ENCODE measurements around the gene AXL. TPM values are rescaled to one million over a fixed set of nuclear protein-coding genes. Genes with fewer than 3 reads are reported as not detected.

The AXL gene
- total and polyA plus RNA-seq, 12 donors = 6.5 to 22.8 (median 9.8) TPM

GRCh38 chr19:41311072-41311471 lies 92.0 kb downstream of the AXL start:
- H3K27ac ChIP-seq = peak overlapping the region in 7 of 10 donors; percentile 92 to 99 (median 95)
- 58 to 64% methylated on average over 5 of the region's 5 CpGs for WGBS, 2 donors
- no peak for ATAC-seq
- H3K9me3 ChIP-seq = no peaks in the 10 kb centered on the region
- TF ChIP-seq, protein P1, sequence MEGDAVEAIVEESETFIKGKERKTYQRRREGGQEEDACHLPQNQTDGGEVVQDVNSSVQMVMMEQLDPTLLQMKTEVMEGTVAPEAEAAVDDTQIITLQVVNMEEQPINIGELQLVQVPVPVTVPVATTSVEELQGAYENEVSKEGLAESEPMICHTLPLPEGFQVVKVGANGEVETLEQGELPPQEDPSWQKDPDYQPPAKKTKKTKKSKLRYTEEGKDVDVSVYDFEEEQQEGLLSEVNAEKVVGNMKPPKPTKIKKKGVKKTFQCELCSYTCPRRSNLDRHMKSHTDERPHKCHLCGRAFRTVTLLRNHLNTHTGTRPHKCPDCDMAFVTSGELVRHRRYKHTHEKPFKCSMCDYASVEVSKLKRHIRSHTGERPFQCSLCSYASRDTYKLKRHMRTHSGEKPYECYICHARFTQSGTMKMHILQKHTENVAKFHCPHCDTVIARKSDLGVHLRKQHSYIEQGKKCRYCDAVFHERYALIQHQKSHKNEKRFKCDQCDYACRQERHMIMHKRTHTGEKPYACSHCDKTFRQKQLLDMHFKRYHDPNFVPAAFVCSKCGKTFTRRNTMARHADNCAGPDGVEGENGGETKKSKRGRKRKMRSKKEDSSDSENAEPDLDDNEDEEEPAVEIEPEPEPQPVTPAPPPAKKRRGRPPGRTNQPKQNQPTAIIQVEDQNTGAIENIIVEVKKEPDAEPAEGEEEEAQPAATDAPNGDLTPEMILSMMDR (IDR thresholded peaks at IDR 0.05) = no peak
- DNase-seq = no peak
- peaks cover 0 to 65% (median 34%) of the 10 kb centered on the region in 9 donors for H3K36me3 ChIP-seq
- peak overlapping the region; percentile 15 to 84 (median 70) for H3K4me3 ChIP-seq
- no peaks in the 10 kb centered on the region for H3K27me3 ChIP-seq
- peaks cover 6 to 57% (median 39%) of the 10 kb centered on the region in 9 donors for H3K4me1 ChIP-seq
- intact Hi-C loops (cut with DNase I) = loop anchor here in 6 of 10 donors (2.0 to 5.0 kb wide), 5 partner anchors 41 to 126 kb away; partner anchors contain the start of genes TGFB1 (in 6 of the 6), B3GNT8 (in 1 of the 6) and DMAC2 (in 1 of the 6)

Other genes starting within 250 kb of the AXL start
- not detected for gene CYP2B6, start 227.9 kb upstream of the AXL start, total RNA-seq
- not detected for gene CYP2B6, start 227.9 kb upstream of the AXL start, polyA plus RNA-seq
- not detected for gene CYP2A13, start 130.8 kb upstream of the AXL start, total RNA-seq
- not detected for gene CYP2A13, start 130.8 kb upstream of the AXL start, polyA plus RNA-seq
- not detected for gene CYP2F1, start 104.8 kb upstream of the AXL start, total RNA-seq
- not detected for gene CYP2F1, start 104.8 kb upstream of the AXL start, polyA plus RNA-seq
- 1 to 10 TPM in 1 of 10 donors, under 1 TPM in 4, not detected in 5; 0.42 to 1.1 (median 0.59) TPM for gene CYP2S1, start 26.0 kb upstream of the AXL start, total RNA-seq
- gene CYP2S1, start 26.0 kb upstream of the AXL start, polyA plus RNA-seq = under 1 TPM; 0.29 to 0.30 TPM
- 100 to 1,000 TPM; 101 to 151 (median 108) TPM for gene HNRNPUL1, start 45.1 kb downstream of the AXL start, total RNA-seq
- 10 to 100 TPM; 55.5 to 65.6 TPM for gene HNRNPUL1, start 45.1 kb downstream of the AXL start, polyA plus RNA-seq
- 10 to 100 TPM; 12.6 to 19.2 (median 16.4) TPM for gene CCDC97, start 90.9 kb downstream of the AXL start, total RNA-seq
- 10 to 100 TPM; 11.3 to 11.5 TPM for gene CCDC97, start 90.9 kb downstream of the AXL start, polyA plus RNA-seq
- gene TGFB1, start 134.7 kb downstream of the AXL start, total RNA-seq = 10 to 100 TPM in 8 of 10 donors, 1 to 10 TPM in 2; 9.7 to 44.9 (median 13.2) TPM
- 10 to 100 TPM; 14.0 to 19.9 TPM for gene TGFB1, start 134.7 kb downstream of the AXL start, polyA plus RNA-seq
- 1 to 10 TPM in 9 of 10 donors, under 1 TPM in 1; 1.00 to 5.8 (median 2.3) TPM for gene B9D2, start 144.9 kb downstream of the AXL start, total RNA-seq
- 10 to 100 TPM in 1 of 2 donors, 1 to 10 TPM in 1; 2.5 to 12.6 TPM for gene B9D2, start 144.9 kb downstream of the AXL start, polyA plus RNA-seq
- 1 to 10 TPM; 1.2 to 4.7 (median 2.0) TPM for gene TMEM91, start 157.3 kb downstream of the AXL start, total RNA-seq
- gene TMEM91, start 157.3 kb downstream of the AXL start, polyA plus RNA-seq = 10 to 100 TPM in 1 of 2 donors, 1 to 10 TPM in 1; 3.8 to 11.3 TPM
- 10 to 100 TPM; 10.6 to 17.8 (median 13.6) TPM for gene EXOSC5, start 178.1 kb downstream of the AXL start, total RNA-seq
- 10 to 100 TPM; 17.1 to 43.8 TPM for gene EXOSC5, start 178.1 kb downstream of the AXL start, polyA plus RNA-seq
- gene BCKDHA, start 178.6 kb downstream of the AXL start, total RNA-seq = 10 to 100 TPM; 35.5 to 63.0 (median 42.5) TPM
- gene BCKDHA, start 178.6 kb downstream of the AXL start, polyA plus RNA-seq = 10 to 100 TPM; 19.5 to 74.6 TPM
- gene B3GNT8, start 208.2 kb downstream of the AXL start, total RNA-seq = 10 to 100 TPM in 2 of 10 donors, 1 to 10 TPM in 8; 6.2 to 11.7 (median 8.8) TPM
- 10 to 100 TPM in 1 of 2 donors, 1 to 10 TPM in 1; 3.3 to 13.3 TPM for gene B3GNT8, start 208.2 kb downstream of the AXL start, polyA plus RNA-seq
- 100 to 1,000 TPM in 5 of 10 donors, 10 to 100 TPM in 5; 80.8 to 139 (median 101) TPM for gene DMAC2, start 220.7 kb downstream of the AXL start, total RNA-seq
- 100 to 1,000 TPM; 103 to 118 TPM for gene DMAC2, start 220.7 kb downstream of the AXL start, polyA plus RNA-seq
- gene ERICH4, start 223.9 kb downstream of the AXL start, total RNA-seq = under 1 TPM in 1 of 10 donors, not detected in 9; 0.37 TPM
- under 1 TPM in 1 of 2 donors, not detected in 1; 0.10 TPM for gene ERICH4, start 223.9 kb downstream of the AXL start, polyA plus RNA-seq

Data from heart right ventricle (tissue), 16 donors.